HEK293 (cell line): Measurements from ENCODE around the gene CASK.

Experiments used
- CTCF ChIA-PET: fragments of 350-600 bp; formaldehyde crosslinking; extraction: SDS; loops from one replicate; lab custom pipeline; 2021; ENCODE audit warnings: antibody characterized with exemption; lab: Yijun Ruan, JAX
- POLR2A ChIA-PET: fragments of 300-600 bp; formaldehyde crosslinking; extraction: SDS; loops from one replicate; lab custom pipeline; 2020; ENCODE audit warnings: antibody characterized with exemption, inconsistent platforms; lab: Yijun Ruan, JAX
- H3K27ac ChIP-seq: fragments of 200-500 bp; sonication (Bioruptor generic); 2 replicates; pipeline ENCODE4 v1.5.1; 2014; ENCODE audit warnings: low read depth, low read length, control low read depth, inconsistent platforms; ENCODE audit errors: extremely low read depth
- H3K36me3 ChIP-seq, 2 experiments: fragments of 200-500 bp in 1 of 2; sonication (Bioruptor generic) in 1 of 2; 1 replicate in 1 of 2; 2 replicates in 1 of 2; pipeline ENCODE4 v1.5.1; 2014 to 2017; ENCODE audit warnings: inconsistent platforms in 2 of 2, low read length in 2 of 2; ENCODE audit not compliant: control insufficient read depth in 2 of 2, insufficient read depth in 1 of 2
- H3K4me1 ChIP-seq: fragments of 200-500 bp; sonication (Bioruptor generic); 2 replicates; pipeline ENCODE4 v1.5.1; 2014; ENCODE audit warnings: mild to moderate bottlenecking, low read length, inconsistent platforms; ENCODE audit not compliant: control insufficient read depth, insufficient read depth
- H3K4me3 ChIP-seq: 2 replicates; pipeline ENCODE4 v1.5.1; 2011; ENCODE audit warnings: low read depth, mild to moderate bottlenecking, control low read depth, low read length, moderate library complexity
- H3K9me3 ChIP-seq: fragments of 200-500 bp; sonication (Bioruptor generic); 2 replicates; pipeline ENCODE4 v1.5.1; 2014; ENCODE audit warnings: low read depth, low read length, inconsistent platforms; ENCODE audit not compliant: control insufficient read depth, insufficient read depth
- BCL11B ChIP-seq: fragments of 450-650 bp; formaldehyde crosslinking; IDR thresholded peaks from 2 replicates; pipeline ENCODE4 v1.5.1; 2016; ENCODE audit warnings: low read depth, missing biosample characterization, missing genetic modification characterization
- ELK4 ChIP-seq: IDR thresholded peaks from 2 replicates; pipeline ENCODE4 v1.6.1; 2011; ENCODE audit warnings: mild to moderate bottlenecking, low read depth, low read length, borderline replicate concordance
- FEZF1 ChIP-seq: fragments of 450-650 bp; formaldehyde crosslinking; IDR thresholded peaks from 2 replicates; pipeline ENCODE4 v1.5.1; 2016; ENCODE audit warnings: missing biosample characterization, missing genetic modification characterization
- HIC1 ChIP-seq: fragments of 450-650 bp; formaldehyde crosslinking; IDR thresholded peaks from 2 replicates; pipeline ENCODE4 v1.5.1; 2016; ENCODE audit warnings: missing biosample characterization, missing genetic modification characterization
- HOXC10 ChIP-seq: sonication (generic); formaldehyde crosslinking; IDR thresholded peaks from 2 replicates; pipeline ENCODE4 v1.8.1; 2023; ENCODE audit warnings: mild to moderate bottlenecking, missing genetic modification reagents
- KLF9 ChIP-seq: fragments of 450-650 bp; formaldehyde crosslinking; IDR thresholded peaks from 2 replicates; pipeline ENCODE4 v1.5.1; 2016; ENCODE audit warnings: missing biosample characterization, missing genetic modification characterization, low read depth
- MYNN ChIP-seq: fragments of 450-650 bp; formaldehyde crosslinking; IDR thresholded peaks from 2 replicates; pipeline ENCODE4 v1.5.1; 2016; ENCODE audit warnings: missing biosample characterization, missing genetic modification characterization, borderline replicate concordance
- SALL2 ChIP-seq: fragments of 450-650 bp; formaldehyde crosslinking; IDR thresholded peaks from 2 replicates; pipeline ENCODE4 v1.5.0; 2017; ENCODE audit warnings: missing biosample characterization, mild to moderate bottlenecking, missing genetic modification characterization, borderline replicate concordance
- ZBTB10 ChIP-seq: fragments of 450-650 bp; formaldehyde crosslinking; IDR thresholded peaks from 2 replicates; pipeline ENCODE4 v1.5.1; 2016; ENCODE audit warnings: missing biosample characterization, missing genetic modification characterization
- ZBTB48 ChIP-seq: fragments of 450-650 bp; formaldehyde crosslinking; IDR thresholded peaks from 2 replicates; pipeline ENCODE4 v1.5.1; 2016; ENCODE audit warnings: missing biosample characterization, missing genetic modification characterization
- ZEB2 ChIP-seq: fragments of 450-650 bp; formaldehyde crosslinking; IDR thresholded peaks from 2 replicates; pipeline ENCODE4 v1.5.1; 2016; ENCODE audit warnings: missing biosample characterization, missing genetic modification characterization
- ZFHX2 ChIP-seq: fragments of 450-650 bp; formaldehyde crosslinking; conservative IDR thresholded peaks from 2 replicates; pipeline ENCODE4 v1.5.1; 2016; ENCODE audit warnings: missing biosample characterization, missing genetic modification characterization
- ZIC2 ChIP-seq: fragments of 450-650 bp; formaldehyde crosslinking; IDR thresholded peaks from 2 replicates; pipeline ENCODE4 v1.5.1; 2016; ENCODE audit warnings: missing biosample characterization, missing genetic modification characterization
- ZNF112 ChIP-seq: fragments of 450-650 bp; formaldehyde crosslinking; IDR thresholded peaks from 2 replicates; pipeline ENCODE4 v1.5.0; 2017; ENCODE audit warnings: missing biosample characterization, missing genetic modification characterization
- ZNF157 ChIP-seq: fragments of 450-650 bp; formaldehyde crosslinking; IDR thresholded peaks from 2 replicates; pipeline ENCODE4 v1.5.1; 2016; ENCODE audit warnings: missing biosample characterization, missing genetic modification characterization
- ZNF202 ChIP-seq: fragments of 450-650 bp; formaldehyde crosslinking; IDR thresholded peaks from 2 replicates; pipeline ENCODE4 v1.5.1; 2016; ENCODE audit warnings: missing biosample characterization, missing genetic modification characterization, borderline replicate concordance
- ZNF211 ChIP-seq: fragments of 450-650 bp; formaldehyde crosslinking; IDR thresholded peaks from 2 replicates; pipeline ENCODE4 v1.5.1; 2016; ENCODE audit warnings: low read depth, missing biosample characterization, missing genetic modification characterization
- ZNF23 ChIP-seq: fragments of 450-650 bp; formaldehyde crosslinking; IDR thresholded peaks from 2 replicates; pipeline ENCODE4 v1.5.1; 2016; ENCODE audit warnings: missing biosample characterization, missing genetic modification characterization, borderline replicate concordance
- ZNF274 ChIP-seq, 2 experiments: fragments of 200-500 bp in 1 of 2; fragments of 450-650 bp in 1 of 2; sonication (Bioruptor generic) in 1 of 2; formaldehyde crosslinking in 1 of 2; IDR thresholded peaks; 2 replicates each; pipeline versions ENCODE4 v1.5.1 to v1.6.1; 2014 to 2016; ENCODE audit warnings: borderline replicate concordance in 1 of 2, inconsistent platforms in 1 of 2, low read length in 1 of 2, missing biosample characterization in 1 of 2, missing genetic modification characterization in 1 of 2
- ZNF449 ChIP-seq: fragments of 450-650 bp; formaldehyde crosslinking; IDR thresholded peaks from 2 replicates; pipeline ENCODE4 v1.5.1; 2017; ENCODE audit warnings: missing biosample characterization, mild to moderate bottlenecking, missing genetic modification characterization, moderate library complexity
- ZNF501 ChIP-seq: fragments of 450-650 bp; formaldehyde crosslinking; IDR thresholded peaks from 2 replicates; pipeline ENCODE4 v1.5.1; 2016; ENCODE audit warnings: missing biosample characterization, missing genetic modification characterization
- ZNF76 ChIP-seq: fragments of 450-650 bp; formaldehyde crosslinking; IDR thresholded peaks from 2 replicates; pipeline ENCODE4; 2016; ENCODE audit warnings: low read depth, missing biosample characterization, missing genetic modification characterization, borderline replicate concordance
- ZSCAN16 ChIP-seq: fragments of 450-650 bp; formaldehyde crosslinking; IDR thresholded peaks from 2 replicates; pipeline ENCODE4 v1.5.1; 2016; ENCODE audit warnings: missing biosample characterization, missing genetic modification characterization

Gene CASK

GRCh38 chrX:41471786-41472185, 451.6 kb downstream of the CASK start:
- TF ChIP-seq ZNF112 (no peak), ZIC2 (tag by site-specific recombination) (no peak), FEZF1 (tag by site-specific recombination) (no peak), ZBTB48 (tag by site-specific recombination) (no peak), ELK4 (no peak), HIC1 (tag by site-specific recombination) (no peak), HOXC10 (CRISPR knock-in tag) (no peak), ZNF501 (tag by site-specific recombination) (no peak), ZFHX2 (tag by site-specific recombination) (no peak), MYNN (tag by site-specific recombination) (no peak), BCL11B (tag by site-specific recombination) (no peak), ZNF274 (IDR thresholded peaks at IDR 0.05; ENCODE audit: low read length) (no peak), ZNF274 (tag by site-specific recombination; IDR thresholded peaks at IDR 0.05; ENCODE audit: borderline replicate concordance) (no peak), SALL2 (no peak)
- H3K27ac ChIP-seq, result no peak overlapping the region
- H3K36me3 ChIP-seq, result no peaks in the 10 kb centered on the region
- peaks cover 7% of the 10 kb centered on the region for H3K4me1 ChIP-seq
- H3K9me3 ChIP-seq, result no peaks in the 10 kb centered on the region
- POLR2A ChIA-PET, result interaction anchor here (0.7 kb wide), 2 partner anchors 89 to 141 kb away, joined by 6 read pairs; no protein-coding TSS in a partner anchor
- no peak overlapping the region for H3K4me3 ChIP-seq
- CTCF ChIA-PET, result interaction anchor here (0.6 kb wide), 1 partner anchor 33 kb away, joined by 3 read pairs; no protein-coding TSS in a partner anchor

- H3K9me3 ChIP-seq, result no peaks in the 10 kb centered on the region
These were observed 452.6 kb downstream of the CASK start for GRCh38 chrX:41470706-41471105.

More at GRCh38 chrX:41470706-41471105, 452.6 kb downstream of the CASK start:
- CTCF ChIA-PET, result interaction anchor here (0.6 kb wide), 1 partner anchor 38 kb away, joined by 3 read pairs; no protein-coding TSS in a partner anchor
- H3K4me3 ChIP-seq, result no peak overlapping the region
- POLR2A ChIA-PET, result no interaction called here
- no peak overlapping the region for H3K27ac ChIP-seq
- TF ChIP-seq ZNF76 (tag by site-specific recombination) (no peak), KLF9 (tag by site-specific recombination) (no peak), ZEB2 (no peak), ZNF23 (no peak), ZNF157 (tag by site-specific recombination) (no peak), ZNF449 (no peak), ZSCAN16 (tag by site-specific recombination) (no peak), ZNF202 (no peak), ZBTB10 (no peak), ZNF211 (no peak)
- no peaks in the 10 kb centered on the region for H3K36me3 ChIP-seq
- H3K4me1 ChIP-seq, result peaks cover 7% of the 10 kb centered on the region
